ENCODE measurements around the gene CCDC88C. TPM values are rescaled to one million over a fixed set of nuclear protein-coding genes. Genes with fewer than 3 reads are reported as not detected.

The CCDC88C gene
- total RNA-seq, 1 experiment from 2014 or later = 64.8 TPM

DNA sequence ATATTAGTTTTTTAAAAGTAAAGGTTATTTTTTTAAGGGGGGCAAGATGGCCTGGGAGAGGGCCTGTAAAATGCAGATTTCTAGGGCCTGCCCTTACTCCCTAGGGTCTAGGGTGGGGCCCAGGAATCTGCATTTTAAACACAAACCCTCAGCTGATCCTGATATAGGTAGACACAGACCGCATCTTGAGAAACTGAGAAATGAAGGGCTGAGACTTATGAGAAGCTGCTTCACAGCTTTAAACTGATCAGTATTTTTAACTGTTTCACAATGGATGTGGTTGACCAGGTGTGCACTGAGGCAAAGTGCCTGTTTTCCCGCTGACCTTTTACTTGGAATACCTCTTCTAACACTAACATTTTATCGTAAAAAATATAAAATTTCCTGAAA lies 84.0 kb downstream of the CCDC88C start (continued):
- TF ChIP-seq, protein P1, sequence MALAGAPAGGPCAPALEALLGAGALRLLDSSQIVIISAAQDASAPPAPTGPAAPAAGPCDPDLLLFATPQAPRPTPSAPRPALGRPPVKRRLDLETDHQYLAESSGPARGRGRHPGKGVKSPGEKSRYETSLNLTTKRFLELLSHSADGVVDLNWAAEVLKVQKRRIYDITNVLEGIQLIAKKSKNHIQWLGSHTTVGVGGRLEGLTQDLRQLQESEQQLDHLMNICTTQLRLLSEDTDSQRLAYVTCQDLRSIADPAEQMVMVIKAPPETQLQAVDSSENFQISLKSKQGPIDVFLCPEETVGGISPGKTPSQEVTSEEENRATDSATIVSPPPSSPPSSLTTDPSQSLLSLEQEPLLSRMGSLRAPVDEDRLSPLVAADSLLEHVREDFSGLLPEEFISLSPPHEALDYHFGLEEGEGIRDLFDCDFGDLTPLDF (CRISPR knock-in tag; IDR thresholded peaks at IDR 0.05) = no peak
- TF ChIP-seq, protein P2, sequence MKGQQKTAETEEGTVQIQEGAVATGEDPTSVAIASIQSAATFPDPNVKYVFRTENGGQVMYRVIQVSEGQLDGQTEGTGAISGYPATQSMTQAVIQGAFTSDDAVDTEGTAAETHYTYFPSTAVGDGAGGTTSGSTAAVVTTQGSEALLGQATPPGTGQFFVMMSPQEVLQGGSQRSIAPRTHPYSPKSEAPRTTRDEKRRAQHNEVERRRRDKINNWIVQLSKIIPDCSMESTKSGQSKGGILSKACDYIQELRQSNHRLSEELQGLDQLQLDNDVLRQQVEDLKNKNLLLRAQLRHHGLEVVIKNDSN (CRISPR knock-in tag; IDR thresholded peaks at IDR 0.05) = no peak
- no peak for TF ChIP-seq NR3C1 (CRISPR knock-in tag; conservative IDR thresholded peaks at IDR 0.05; ENCODE audit: low read depth)
- TF ChIP-seq, protein P3, sequence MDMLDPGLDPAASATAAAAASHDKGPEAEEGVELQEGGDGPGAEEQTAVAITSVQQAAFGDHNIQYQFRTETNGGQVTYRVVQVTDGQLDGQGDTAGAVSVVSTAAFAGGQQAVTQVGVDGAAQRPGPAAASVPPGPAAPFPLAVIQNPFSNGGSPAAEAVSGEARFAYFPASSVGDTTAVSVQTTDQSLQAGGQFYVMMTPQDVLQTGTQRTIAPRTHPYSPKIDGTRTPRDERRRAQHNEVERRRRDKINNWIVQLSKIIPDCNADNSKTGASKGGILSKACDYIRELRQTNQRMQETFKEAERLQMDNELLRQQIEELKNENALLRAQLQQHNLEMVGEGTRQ (CRISPR knock-in tag; IDR thresholded peaks at IDR 0.05) = no peak

DNA sequence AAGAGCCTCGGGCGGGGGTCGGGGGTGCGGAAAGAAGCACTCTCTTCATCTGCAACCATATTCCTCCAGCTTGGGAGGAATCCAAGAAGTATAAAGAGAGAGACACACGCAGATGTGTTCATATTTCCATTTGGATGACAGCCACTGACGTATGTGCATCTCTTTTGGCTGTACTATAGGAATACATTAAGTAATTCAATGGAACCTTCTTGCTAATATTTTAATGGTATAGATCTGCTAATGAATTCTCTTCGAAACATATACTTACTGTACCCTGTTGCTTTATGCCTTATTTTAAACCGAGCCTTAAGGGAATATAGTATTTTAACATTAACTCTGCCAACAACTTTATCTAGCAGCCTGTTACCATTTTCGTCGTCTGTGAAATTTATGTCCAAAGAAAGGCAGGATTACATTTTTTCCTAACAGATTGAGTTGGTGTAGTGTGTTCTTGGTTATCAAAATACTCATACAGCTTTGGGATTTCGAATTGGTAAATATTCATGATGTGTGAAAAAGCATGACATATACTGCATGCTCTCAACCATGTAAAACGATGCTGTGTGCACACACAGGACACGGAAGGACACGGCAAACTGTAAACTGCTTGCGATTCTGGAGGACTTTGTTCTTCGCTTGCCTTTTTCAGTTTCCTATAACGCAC lies 84.5 kb downstream of the CCDC88C start:
- TF ChIP-seq, protein P4, sequence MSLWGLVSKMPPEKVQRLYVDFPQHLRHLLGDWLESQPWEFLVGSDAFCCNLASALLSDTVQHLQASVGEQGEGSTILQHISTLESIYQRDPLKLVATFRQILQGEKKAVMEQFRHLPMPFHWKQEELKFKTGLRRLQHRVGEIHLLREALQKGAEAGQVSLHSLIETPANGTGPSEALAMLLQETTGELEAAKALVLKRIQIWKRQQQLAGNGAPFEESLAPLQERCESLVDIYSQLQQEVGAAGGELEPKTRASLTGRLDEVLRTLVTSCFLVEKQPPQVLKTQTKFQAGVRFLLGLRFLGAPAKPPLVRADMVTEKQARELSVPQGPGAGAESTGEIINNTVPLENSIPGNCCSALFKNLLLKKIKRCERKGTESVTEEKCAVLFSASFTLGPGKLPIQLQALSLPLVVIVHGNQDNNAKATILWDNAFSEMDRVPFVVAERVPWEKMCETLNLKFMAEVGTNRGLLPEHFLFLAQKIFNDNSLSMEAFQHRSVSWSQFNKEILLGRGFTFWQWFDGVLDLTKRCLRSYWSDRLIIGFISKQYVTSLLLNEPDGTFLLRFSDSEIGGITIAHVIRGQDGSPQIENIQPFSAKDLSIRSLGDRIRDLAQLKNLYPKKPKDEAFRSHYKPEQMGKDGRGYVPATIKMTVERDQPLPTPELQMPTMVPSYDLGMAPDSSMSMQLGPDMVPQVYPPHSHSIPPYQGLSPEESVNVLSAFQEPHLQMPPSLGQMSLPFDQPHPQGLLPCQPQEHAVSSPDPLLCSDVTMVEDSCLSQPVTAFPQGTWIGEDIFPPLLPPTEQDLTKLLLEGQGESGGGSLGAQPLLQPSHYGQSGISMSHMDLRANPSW (CRISPR knock-in tag; conservative IDR thresholded peaks at IDR 0.05; ENCODE audit: low read depth) = no peak
- TF ChIP-seq ETV6 (CRISPR knock-in tag; IDR thresholded peaks at IDR 0.05) (no peak), NR1H2 (CRISPR knock-in tag; IDR thresholded peaks at IDR 0.05) (no peak), NFATC4 (CRISPR knock-in tag; IDR thresholded peaks at IDR 0.05) (no peak), ELF4 (CRISPR knock-in tag; IDR thresholded peaks at IDR 0.05; ENCODE audit: low read depth) (no peak), OVOL2 (CRISPR knock-in tag; IDR thresholded peaks at IDR 0.05; ENCODE audit: borderline replicate concordance) (no peak), ZNF121 (CRISPR knock-in tag; IDR thresholded peaks at IDR 0.05) (no peak), RORB (CRISPR knock-in tag; IDR thresholded peaks at IDR 0.05) (no peak), FOXJ3 (CRISPR knock-in tag; IDR thresholded peaks at IDR 0.05; ENCODE audit: borderline replicate concordance) (no peak), MYBL2 (CRISPR knock-in tag; IDR thresholded peaks at IDR 0.05) (no peak), GTF2I (CRISPR knock-in tag; conservative IDR thresholded peaks at IDR 0.05) (no peak)
- TF ChIP-seq, protein P5, sequence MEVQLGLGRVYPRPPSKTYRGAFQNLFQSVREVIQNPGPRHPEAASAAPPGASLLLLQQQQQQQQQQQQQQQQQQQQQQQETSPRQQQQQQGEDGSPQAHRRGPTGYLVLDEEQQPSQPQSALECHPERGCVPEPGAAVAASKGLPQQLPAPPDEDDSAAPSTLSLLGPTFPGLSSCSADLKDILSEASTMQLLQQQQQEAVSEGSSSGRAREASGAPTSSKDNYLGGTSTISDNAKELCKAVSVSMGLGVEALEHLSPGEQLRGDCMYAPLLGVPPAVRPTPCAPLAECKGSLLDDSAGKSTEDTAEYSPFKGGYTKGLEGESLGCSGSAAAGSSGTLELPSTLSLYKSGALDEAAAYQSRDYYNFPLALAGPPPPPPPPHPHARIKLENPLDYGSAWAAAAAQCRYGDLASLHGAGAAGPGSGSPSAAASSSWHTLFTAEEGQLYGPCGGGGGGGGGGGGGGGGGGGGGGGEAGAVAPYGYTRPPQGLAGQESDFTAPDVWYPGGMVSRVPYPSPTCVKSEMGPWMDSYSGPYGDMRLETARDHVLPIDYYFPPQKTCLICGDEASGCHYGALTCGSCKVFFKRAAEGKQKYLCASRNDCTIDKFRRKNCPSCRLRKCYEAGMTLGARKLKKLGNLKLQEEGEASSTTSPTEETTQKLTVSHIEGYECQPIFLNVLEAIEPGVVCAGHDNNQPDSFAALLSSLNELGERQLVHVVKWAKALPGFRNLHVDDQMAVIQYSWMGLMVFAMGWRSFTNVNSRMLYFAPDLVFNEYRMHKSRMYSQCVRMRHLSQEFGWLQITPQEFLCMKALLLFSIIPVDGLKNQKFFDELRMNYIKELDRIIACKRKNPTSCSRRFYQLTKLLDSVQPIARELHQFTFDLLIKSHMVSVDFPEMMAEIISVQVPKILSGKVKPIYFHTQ (CRISPR knock-in tag; IDR thresholded peaks at IDR 0.05) = no peak
- TF ChIP-seq, protein P6, sequence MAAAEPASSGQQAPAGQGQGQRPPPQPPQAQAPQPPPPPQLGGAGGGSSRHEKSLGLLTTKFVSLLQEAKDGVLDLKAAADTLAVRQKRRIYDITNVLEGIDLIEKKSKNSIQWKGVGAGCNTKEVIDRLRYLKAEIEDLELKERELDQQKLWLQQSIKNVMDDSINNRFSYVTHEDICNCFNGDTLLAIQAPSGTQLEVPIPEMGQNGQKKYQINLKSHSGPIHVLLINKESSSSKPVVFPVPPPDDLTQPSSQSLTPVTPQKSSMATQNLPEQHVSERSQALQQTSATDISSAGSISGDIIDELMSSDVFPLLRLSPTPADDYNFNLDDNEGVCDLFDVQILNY (CRISPR knock-in tag; IDR thresholded peaks at IDR 0.05) = no peak
- TF ChIP-seq, protein P7, sequence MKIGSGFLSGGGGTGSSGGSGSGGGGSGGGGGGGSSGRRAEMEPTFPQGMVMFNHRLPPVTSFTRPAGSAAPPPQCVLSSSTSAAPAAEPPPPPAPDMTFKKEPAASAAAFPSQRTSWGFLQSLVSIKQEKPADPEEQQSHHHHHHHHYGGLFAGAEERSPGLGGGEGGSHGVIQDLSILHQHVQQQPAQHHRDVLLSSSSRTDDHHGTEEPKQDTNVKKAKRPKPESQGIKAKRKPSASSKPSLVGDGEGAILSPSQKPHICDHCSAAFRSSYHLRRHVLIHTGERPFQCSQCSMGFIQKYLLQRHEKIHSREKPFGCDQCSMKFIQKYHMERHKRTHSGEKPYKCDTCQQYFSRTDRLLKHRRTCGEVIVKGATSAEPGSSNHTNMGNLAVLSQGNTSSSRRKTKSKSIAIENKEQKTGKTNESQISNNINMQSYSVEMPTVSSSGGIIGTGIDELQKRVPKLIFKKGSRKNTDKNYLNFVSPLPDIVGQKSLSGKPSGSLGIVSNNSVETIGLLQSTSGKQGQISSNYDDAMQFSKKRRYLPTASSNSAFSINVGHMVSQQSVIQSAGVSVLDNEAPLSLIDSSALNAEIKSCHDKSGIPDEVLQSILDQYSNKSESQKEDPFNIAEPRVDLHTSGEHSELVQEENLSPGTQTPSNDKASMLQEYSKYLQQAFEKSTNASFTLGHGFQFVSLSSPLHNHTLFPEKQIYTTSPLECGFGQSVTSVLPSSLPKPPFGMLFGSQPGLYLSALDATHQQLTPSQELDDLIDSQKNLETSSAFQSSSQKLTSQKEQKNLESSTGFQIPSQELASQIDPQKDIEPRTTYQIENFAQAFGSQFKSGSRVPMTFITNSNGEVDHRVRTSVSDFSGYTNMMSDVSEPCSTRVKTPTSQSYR (CRISPR knock-in tag; IDR thresholded peaks at IDR 0.05) = no peak
- ATAC-seq = no peak
- no peak for DNase-seq (ENCODE audit: low spot score)
- no peaks in the 10 kb centered on the region for H3K27me3 Mint-ChIP-seq (ENCODE audit: low read depth)
- peak overlapping the region; percentile 88; the same call in 1 of the 2 replicates for H3K27ac Mint-ChIP-seq
- peaks cover 5% of the 10 kb centered on the region; the same call in 1 of the 2 replicates for H3K36me3 Mint-ChIP-seq
- CTCF ChIA-PET = no interaction called here
- no peaks in the 10 kb centered on the region for H3K9me3 Mint-ChIP-seq
- no peaks in the 10 kb centered on the region; the same call in 1 of the 2 replicates for H3K4me1 Mint-ChIP-seq
- H3K4me3 Mint-ChIP-seq = no peak overlapping the region
- POLR2A ChIA-PET = no interaction called here
